ENCODE measurements around the gene SERPINA4. TPM values are rescaled to one million over a fixed set of nuclear protein-coding genes. Genes with fewer than 3 reads are reported as not detected.
A peak's percentile ranks its signal among the peaks of the same experiment; 100 is the strongest.
"Not testable (repeated sequence)": the region's sequence is repeated elsewhere in the genome, so short reads cannot be mapped to it uniquely, and the experiment has no call there.

Gene SERPINA4
- total RNA-seq, 1 donor from 2014 or later = not detected

DNA sequence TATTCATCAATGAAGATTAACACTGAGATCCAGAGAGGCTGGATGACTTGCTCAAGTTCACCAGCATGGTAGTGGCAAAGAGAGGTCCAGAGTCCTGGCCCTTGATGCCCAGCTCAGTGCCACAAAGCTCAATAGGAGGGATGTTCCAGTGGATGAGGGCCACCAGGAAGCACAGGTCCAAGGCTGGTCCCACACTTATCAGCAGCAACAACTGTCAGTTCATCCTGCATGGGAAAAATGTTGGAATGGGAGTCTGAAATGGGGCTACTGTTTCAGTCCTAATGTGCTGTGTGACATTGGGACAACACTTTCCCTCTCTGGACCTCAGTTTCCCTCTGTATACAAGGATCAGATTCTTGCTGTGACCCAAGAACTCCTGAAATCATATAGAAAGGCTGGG is 31.2 kb downstream of the SERPINA4 start:
- DNase-seq = no peak

DNA sequence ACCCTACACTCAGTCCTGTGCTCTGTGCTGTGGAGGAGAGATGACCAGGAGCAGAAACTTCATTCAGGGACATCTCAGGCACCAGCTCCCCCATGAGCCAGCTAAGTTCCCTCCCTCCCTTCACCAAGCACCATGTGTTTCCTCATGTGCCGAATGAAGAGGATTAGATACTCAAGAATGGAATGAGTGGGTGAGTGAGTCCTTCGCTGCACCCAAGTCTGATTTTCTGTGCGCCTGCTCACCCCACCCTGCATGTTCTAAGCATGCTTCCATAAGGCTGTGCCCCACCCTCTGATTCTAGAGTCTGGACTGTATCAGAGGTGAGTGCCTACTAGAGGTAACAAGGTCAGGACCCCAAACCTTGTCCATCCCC is 32.1 kb downstream of the SERPINA4 start:
- DNase-seq = no peak

DNA sequence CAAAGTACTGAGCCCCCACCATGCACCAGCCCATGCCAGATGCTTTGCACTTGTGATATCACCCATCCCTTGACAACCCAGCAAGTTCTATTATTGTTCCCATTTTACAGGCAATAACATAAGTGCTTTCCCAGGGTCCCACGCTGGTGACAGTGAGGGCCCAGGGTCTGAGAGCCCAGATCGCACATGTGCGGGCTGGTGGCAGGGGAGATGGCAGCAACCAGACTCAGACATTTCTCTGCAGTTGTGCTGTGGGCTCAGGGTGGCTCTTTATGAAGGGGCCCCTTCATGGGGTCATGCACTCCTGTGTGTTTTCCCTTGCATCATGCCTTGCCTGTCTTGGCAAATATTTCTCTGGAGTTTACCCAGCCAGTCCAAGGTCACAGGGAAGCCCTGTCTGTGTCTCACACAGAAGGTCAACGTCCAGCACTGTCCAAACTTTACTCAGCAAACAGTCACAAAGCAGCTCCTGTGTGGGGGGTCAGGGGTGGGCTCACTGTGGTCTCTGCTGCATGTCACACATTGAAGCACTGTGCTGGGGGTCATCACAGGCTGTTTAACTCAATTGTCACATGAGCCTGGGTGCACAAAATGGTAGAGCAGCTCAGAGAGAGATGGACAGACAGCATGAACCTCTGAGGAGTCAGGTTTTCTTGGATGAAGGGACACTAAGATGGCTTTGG is 32.6 kb downstream of the SERPINA4 start:
- DNase-seq = no peak

DNA sequence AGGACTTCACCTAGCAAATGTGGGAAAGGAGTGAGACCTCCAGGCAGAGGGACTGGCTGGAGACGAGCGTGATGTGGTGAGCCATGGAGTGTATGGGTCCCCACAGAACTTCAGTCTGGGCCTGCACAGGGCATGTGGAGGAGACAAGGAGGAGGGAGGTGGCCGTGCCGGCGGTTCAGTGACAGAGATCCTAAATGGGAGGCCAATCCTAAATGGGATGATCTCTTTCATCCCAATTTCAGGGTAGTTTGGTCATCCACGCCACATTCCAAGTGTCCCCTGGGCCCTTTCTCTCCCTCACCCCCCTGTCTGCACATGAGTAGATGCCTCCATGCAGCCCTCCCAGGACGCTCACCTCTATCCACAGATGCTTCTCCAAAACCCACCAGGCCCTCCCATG is 33.2 kb downstream of the SERPINA4 start:
- no peak for DNase-seq

DNA sequence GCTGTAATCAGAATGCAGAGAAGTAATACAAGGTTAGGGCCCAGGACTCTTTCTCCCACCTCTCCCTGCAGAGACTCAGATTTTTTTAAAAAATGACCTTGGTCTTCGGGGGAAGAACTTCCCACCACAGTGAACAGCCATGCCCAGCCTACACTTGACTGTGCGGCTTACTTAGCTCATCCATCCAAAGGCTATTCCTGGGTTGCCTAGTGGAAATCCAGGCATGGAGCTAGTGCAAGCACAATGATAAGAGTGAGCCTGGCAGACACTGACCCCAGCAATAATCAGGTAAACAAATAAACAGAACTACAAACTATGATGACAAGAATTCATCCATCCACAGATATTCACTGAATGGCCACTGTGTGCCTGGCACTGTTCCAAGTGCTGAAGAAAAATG is 34.7 kb downstream of the SERPINA4 start:
- DNase-seq = no peak

DNA sequence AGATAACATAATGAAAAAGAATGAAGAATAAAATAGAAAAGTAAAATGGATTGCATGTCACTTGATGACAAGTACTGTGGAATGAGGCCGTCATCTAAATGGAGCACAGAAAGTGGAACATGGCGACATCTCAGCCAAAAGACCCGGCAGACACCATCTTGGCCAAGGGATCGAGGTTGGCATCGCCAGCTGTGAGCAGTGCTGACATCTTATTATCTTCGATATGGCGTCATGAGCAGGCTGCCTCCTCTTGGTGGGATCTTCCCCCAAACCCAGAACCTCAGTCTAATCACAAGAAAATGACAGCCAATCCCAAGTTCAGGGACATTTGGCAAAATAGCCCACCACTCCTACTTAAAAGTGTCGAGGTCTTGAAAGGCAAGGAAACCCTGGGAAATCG is 35.1 kb downstream of the SERPINA4 start:
- DNase-seq = no peak

DNA sequence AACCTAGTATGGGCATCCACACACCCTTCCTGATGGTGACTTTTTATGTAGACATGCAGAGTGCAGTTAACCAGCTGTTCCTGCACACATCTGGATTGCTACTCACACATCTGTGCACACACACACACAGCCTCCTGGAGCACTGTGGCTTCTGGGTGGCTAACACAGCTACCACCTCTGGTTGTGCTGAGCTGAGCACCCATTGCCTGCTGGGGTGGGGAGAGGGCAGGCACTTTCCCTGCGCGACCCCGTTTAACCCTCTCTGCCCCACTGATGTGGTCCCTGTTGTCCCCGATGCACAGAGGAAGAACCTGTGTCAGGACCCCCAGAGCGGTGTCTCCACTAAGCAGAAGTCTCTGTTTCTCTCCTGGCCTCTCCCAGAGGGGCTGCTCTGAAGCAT is 36.5 kb downstream of the SERPINA4 start:
- no peak for DNase-seq

DNA sequence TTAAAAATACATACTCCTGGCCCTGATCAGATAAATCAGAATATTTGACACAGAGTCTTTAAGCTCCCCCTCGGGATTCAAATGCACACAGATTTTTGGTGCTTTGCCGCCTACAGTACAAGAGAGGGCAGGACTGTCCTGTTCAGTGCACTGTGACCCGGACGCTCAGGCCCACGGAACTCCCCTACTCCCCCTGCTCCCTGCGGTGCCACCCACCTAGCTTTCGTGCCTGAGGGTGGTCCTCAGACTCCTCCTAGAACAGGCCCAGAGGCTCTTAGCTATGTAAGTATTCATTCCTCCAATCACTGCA is 37.2 kb downstream of the SERPINA4 start:
- DNase-seq = no peak

DNA sequence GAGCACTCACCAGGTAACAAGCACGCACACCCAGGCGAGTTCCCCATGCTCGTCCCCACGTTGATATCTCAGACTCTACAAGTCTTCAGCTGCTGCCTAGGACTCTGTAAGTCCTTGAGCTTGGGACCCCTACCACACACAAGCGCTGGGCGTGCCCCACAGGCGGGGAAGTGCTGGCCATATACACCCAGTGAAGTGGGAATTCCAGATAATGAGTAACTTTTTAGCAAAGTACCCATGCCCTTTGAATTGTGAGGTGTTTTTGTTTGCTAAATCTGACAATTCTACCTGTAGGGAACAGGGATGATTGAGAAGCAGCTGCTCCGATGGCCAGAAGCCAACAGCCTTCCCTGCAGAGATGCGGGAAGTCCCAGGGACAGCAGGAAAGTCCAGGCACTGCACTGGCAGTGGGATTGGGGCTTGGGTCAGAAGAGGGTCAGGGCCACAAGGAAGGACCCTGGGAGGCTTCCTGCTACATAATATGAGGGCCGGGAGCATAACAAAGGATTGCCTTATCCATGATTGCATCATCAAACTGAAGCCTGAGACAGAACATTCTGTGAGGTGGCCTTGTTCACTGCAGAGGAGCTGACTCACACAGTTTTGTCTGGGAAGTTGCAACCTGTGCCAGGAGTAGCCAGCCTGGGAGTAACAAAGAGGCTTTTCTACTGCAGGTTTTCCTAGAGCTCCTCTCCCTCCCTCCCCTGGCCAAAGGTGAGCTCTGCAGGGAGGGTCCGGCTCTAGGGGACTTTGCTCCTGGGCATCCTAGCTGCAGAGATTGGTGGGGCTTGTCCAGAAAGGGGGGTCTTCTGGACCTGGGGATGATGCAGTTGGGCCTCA is 37.8 kb downstream of the SERPINA4 start:
- DNase-seq = peak; percentile 63

DNA sequence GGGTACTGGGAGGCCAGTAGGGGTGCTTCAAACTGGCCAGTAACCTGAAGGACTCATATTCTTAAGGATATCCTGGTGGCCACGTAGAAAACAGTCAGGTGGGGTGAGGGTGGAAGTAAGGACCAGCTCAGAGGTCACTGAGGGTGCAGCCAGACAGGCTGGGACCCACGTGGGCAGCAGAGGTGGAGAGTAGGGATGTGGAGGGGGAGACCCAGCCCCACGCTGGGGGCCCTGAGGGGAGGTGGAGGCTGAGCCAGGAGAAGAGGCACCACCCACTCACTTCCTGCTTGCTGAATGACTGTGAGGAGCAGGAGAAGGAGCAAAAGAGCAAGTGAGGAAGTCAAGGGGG is 38.4 kb downstream of the SERPINA4 start:
- DNase-seq = no peak

DNA sequence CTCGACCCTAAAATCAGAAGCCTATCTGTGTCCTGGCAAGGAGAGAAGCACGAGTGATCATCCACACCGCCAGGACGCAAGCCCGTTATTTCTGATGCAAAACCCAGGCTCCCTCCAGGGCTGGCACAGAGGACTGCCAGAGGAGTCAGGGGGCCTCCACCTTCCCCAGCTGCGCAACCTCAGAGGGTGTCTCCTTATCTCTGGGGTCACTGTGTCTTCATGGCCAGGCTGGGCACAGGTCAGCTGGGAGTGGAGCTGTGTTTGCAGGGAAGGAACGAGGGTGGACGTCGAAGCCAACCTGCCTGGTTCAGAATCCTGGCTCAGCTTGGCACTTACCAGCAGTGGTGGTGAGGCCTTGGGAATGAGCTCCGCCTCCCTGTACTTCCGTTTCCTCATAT is 38.9 kb downstream of the SERPINA4 start:
- no peak for DNase-seq

DNA sequence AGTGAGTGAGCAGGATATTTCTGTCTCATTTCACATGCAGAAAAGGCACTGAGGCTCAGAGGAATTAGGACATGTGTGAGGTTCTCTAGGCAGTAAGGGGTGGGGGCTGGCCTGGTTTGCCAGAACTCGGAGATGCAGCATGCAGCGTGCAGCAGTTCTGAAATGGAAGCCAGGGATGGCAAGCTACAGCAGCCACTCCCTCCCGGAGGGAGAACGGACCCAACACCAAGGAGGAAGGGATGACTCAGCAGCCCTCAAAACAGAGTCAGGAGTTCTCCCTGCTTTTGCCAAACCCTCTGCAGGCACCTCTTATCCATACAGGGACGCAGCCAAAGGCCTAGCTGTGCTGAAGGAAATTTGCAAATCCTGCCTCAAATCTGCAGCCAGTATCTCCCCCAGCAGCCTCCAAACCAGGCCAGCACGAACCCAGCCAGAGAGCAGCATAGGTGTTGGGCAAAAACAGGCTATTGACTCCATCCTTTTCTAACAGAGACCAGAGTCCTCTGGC is 40.7 kb downstream of the SERPINA4 start:
- DNase-seq = peak; percentile 49

DNA sequence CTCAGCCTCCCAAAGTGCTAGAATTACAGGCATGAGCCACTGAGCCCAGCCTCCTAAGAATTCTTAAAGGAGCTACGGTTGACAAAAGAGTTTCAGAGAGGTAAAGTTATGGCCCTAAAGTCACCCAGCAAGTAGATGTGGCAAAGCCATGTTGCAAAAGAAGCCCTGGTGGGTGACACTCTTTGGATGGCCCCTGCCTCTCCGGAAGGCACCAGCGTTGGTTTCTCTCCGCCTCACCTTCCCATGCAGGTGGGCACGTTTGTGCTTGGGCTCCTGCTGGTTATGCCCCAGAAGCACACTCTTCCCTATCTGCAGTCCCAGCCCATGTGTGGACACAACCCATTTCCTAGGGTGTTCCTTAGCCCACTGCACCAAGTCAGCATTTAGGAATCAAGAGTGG is 41.5 kb downstream of the SERPINA4 start:
- no peak for DNase-seq

DNA sequence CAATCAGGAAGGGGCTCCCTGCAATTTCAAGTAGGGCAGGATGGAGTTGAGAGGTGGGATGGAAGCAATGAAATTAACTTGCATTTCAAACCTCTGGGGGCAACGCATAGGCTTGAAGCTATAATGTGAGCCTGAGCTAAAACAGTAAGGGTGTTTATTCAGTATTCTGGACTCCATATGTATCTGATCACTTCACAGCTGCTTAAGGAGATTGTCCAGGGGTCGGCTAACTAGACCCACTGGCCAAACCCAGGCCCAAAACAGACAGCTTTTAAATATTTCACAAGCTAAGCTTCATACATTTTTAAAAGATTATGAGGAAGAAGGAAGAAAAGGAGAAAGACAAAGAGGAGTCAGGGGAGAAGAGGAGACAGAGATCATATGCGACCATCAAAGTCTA is 44.1 kb downstream of the SERPINA4 start:
- no peak for DNase-seq

DNA sequence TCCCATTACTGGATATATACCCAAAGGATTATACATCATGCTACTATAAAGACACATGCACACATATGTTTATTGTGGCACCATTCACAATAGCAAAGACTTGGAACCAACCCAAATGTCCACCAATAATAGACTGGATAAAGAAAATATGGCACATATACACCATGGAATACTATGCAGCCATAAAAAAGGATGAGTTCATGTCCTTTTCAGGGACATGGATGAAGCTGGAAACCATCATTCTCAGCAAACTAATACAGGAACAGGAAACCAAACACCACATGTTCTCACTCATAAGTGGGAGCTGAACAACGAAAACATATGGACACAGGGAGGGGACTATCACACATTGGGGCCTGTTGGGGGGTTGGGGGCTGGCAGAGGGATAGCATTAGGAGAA is 47.7 kb downstream of the SERPINA4 start:
- DNase-seq = not testable (repeated sequence)

DNA sequence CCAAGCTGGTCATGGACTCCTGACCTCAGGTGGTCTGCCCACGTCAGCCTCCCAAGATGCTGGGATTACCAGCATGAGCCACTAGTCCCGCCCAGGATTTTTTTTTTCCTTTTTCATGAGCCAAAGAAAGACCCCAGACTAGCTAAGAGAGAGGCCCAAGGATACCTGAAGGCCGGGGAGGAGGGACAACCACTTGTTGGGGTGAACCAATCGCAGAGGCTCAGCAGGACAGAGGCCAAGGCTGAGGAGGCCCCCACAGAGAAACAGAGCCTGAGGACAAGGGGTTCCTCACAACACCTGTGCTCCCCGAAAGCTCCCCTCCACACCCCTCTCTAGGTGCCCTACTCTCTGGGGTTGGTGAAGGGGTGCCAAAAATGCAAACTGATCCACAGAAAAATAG is 49.9 kb downstream of the SERPINA4 start:
- DNase-seq = no peak

DNA sequence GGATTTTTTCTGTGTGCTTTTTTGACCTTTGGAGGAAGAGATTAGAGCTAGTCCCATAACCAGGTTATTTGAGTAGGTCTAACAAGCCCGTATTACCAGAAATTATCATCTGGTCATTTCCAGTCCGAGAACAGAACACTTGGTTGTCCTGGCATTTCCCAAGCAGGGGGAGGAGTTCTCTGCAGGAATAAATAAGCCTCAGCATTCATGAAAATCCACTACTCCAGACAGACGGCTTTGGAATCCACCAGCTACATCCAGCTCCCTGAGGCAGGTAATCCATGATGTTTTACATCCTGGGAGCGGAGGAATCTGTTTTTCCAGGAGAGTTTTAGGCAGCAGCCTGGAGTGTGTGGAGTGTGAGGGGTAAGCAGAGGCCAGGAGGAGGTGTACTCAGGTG is 50.9 kb downstream of the SERPINA4 start, which contains the start of gene SERPINA3:
TSS of gene SERPINA3 (plus strand) at position 218 of the 400 bp plus-strand sequence. CDS start 2,051 bp downstream, outside the sequence.
- peak; percentile 17 for DNase-seq

DNA sequence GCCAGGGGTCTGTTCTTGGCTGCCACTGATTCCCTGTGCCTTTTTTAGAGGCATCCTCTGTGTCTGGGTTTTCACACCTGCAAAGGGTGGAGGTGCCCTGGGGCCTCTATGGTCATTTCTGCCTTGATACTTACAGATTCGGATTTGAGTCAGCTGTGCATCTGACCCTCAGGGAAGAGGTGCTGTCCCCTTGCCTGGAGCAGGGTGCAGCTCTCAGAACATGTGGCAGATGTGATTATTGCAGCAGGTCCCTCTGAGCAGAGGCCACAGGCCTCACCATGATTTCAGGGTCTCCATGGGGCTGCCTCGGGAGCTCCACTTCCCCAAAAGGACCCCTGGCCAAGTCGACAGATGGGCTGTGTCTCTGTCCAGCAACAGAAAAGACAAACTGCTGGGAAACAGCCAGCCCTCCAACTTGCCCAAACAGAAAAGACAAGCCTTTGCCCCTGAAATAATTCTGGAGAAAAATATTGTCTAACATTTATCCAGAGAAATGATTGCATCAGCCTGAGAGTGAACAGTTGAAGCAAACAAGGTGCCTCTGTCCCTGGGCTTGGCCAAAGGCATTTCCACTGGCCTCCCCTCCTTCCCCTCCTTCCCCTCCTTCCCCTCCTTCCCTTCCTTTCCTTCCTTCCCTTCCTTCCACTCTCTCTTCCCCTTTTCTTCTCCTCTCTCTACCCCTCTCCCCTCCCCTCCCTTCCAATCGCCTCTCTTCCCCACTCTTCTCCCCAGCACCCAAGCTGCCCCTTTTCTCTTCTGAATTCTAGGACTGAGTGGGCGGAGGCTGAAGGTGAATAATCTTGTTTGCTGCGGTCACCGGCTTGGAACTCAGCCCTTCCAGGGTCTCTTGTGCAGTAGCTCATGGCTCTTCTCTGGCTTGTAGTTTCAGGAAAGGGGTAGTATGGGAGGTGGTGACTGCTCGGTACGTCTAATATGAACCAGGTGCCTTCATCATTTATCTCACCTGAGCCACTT is 51.6 kb downstream of the SERPINA4 start:
- DNase-seq = no peak

DNA sequence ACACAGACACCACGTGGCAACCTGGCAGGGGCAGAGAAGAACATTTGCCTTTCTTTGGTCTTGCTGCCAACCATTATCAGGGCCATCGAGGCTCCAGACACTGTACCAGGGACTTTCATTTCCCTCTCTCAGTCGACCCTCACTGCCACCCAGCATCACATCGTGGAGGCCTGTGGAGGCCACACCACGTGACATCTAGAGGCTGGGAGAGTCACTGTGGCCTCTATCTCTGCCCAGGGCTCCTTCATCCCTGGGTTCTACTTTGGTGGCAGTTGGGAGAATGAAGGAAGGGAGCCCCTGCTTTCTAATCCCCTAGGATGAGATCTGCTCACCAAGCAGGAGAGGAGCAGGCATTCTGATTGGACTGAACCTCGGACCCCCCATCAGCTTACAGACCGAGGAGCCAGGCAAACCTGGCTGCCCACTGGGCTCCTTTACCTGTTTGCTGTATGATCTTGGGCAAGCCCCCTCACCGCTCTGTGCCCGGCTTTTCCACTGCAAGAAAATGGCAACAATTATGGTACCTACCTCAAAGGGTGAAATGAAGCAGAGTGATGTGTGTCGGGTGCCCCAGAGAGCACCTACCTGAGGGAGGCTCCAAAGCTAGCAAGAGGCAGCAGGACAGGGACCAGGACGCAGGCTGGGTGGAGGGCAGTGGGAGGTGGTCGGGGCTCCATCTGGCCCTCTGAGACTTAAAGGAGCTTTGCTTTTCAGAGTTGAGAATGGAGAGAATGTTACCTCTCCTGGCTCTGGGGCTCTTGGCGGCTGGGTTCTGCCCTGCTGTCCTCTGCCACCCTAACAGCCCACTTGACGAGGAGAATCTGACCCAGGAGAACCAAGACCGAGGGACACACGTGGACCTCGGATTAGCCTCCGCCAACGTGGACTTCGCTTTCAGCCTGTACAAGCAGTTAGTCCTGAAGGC is 52.7 kb downstream of the SERPINA4 start:
- DNase-seq = no peak

DNA sequence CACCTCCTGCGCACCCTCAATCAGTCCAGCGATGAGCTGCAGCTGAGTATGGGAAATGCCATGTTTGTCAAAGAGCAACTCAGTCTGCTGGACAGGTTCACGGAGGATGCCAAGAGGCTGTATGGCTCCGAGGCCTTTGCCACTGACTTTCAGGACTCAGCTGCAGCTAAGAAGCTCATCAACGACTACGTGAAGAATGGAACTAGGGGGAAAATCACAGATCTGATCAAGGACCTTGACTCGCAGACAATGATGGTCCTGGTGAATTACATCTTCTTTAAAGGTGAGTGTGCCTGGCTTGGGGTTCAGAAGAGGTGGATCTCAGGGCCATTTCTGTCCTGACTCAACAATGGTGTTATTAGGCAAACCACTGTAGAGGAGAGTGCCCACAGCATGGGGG is 53.6 kb downstream of the SERPINA4 start:
- DNase-seq = no peak

DNA sequence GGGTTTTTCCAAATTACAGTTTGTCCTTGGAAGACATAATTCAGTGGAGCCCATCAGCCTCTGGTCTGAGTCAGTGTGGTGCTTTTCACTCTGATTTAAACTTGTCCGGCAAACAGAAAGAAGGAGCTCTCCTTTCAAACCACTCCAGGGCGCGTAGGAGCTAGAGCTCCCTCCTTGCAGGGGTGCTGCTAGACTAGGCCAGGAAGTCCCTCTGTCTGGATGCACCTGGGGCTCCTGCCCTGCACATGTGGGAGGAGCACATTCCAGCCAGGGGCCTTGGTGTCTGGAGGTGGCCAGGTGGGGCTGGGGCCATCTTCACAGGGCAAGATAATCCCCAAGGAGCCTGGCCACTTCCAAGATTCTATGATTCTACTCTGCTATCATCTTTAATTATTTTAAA is 54.0 kb downstream of the SERPINA4 start:
- no peak for DNase-seq

Measured in tongue (tissue), 2 donors.